ENCODE results near the gene KEAP1. TPM values are rescaled to one million over a fixed set of nuclear protein-coding genes. Genes with fewer than 3 reads are reported as not detected.
"Not testable (repeated sequence)": the region's sequence is repeated elsewhere in the genome, so short reads cannot be mapped to it uniquely, and the experiment has no call there.

The KEAP1 gene
- polyA plus RNA-seq, 12 donors, result 30.3 to 85.6 (median 66.2) TPM; not detected in 1

- DNase-seq, result no peak
Observed at GRCh38 chr19:10533646-10534386, 30.7 kb upstream of the KEAP1 start.

DNA sequence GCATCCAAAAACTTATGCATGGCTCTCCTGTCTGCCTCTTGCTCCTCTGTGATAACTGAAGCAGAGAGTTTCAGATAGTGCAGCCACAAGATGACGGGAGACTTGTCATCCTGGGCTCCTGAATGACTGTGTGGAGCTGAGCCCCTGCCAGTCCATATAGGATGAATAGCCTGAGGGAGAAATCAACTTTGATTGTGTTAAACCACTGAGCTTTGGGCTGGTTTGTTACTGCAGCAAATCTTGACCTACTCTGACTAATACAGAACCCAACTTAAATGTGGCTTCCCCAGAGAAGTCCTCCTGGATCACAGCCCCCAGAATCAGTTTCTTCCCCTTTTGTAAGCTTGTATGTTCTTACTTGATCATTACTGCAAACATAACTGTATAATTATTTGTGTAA, 29.3 kb upstream of the KEAP1 start:
- no peak for DNase-seq

GRCh38 chr19:10526887-10527286, 23.7 kb upstream of the KEAP1 start:
- not testable (repeated sequence) for DNase-seq

GRCh38 chr19:10525636-10526035, 22.5 kb upstream of the KEAP1 start:
- DNase-seq, result no peak

DNA sequence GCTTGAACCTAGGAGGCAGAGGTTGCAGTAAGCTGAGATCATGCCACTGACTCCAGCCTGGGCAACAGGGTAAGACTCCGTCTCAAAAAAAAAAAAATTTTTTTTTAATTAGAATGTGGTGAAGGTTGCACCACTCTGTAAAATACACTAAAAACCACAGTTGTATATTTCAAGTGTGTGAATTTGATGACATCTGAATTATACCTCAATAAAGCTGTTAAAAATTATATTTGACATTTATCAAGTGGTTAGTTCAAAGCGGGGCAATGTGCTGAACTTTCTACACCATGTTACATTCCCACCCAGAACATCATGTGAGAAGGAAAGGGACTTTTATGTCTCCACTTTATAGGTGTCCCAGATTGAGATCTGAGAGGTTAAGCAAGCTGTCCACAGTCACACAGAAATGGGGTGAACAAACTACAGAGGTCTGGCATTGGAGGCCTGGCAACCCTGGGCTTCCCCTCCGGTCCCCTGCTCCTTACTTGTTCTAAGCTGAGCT, 20.0 kb upstream of the KEAP1 start:
- DNase-seq, result no peak

- no peak for DNase-seq
Observed at GRCh38 chr19:10521461-10522171, 18.5 kb upstream of the KEAP1 start.

GRCh38 chr19:10520652-10521318, 17.6 kb upstream of the KEAP1 start:
- DNase-seq, result no peak

DNA sequence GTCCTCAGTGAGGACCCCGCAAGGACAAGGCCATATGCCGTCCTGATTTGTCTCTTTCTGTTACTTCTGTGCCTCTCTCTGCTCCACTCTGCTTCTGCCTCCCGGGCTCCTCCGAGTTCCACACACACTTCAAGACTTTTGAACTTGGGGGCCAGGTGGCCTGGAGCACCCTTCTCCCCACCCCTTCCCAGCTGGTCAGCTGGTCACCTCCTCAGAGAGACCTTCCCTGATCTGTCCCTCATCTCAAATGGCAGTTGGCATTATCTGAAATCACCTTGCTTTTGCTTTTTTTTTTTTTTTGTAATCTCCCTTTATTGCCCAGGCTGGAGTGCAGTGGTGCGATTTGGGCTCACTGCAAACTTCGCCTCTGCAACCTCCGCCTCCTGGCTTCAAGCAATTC, 16.3 kb upstream of the KEAP1 start:
- no peak for DNase-seq

DNA sequence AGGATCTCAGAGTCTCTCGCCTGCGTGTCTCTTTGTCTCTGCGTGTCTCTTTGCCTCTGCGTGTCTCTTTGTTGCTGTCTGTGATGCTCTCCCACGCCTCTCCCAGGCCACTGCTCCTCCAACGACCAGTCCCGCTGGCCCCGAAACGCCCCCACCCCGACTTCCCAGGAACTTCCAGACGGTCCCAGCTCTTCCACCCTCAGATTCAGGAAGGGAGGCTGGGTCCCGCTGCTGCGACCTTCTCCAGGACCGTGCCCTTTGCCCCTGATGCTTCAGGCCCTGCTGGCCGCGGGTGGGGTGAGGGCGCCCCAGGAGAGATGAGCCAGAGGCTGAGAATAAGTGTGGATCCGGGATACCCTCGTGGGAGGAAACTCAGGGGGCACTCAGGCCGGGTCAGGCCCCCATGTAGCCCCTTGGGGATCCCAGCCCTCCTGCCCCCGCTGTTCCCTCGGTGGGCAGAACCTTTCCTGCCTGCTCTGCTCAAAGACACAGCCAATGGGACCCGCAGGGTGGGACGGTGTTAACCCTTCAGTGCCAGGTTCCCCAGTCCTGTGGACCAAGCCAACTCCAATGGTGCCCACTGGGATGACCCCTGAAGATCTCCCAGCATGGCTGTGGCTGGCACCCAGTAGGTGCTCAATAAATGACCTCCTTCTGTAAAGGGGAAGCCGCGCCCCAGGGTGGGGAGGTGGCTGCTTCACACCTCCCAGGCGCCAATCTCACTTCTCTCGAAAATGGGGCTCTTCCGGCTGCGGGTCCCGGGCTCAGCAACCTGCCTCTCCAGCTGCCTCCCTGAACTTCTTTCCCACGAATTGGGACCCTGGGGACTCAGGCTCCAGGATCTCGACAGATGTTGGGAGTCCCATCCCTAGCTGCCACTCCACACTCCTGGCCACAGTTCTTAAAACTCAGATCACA, 15.5 kb upstream of the KEAP1 start:
- no peak for DNase-seq

DNA sequence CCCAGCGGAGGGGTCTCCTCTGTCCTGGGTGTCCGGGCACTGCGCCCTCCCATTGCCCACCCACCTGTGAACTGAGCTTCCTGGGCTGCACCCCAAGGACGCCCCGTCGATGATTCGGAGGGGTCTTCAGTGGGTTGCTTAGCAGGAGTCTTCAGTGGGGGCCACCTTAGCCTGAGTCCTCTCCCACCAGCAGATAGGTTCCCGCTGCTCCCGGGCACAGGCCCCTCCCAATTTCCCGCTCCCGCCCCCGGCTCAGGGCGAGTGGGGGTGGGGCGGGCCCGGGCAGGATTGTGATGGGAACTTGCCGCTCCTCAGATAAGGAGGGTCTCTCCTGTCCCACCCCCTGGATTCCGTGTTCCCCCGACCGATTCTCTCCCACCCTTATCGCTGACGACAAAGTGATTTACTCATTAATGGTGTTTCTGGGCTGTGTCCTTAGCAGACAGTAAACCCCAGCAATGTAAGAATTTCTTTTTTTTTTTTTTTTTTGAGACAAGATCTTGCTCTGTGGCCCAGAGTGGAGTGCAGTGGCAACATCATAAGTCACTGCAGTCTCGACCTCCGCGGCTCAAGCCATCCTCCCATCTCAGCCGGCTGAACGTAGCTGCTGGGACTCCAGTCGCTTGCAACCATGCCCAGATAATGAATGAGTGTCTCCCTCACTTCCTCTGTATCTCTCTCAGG, 14.7 kb upstream of the KEAP1 start:
- no peak for DNase-seq

DNA sequence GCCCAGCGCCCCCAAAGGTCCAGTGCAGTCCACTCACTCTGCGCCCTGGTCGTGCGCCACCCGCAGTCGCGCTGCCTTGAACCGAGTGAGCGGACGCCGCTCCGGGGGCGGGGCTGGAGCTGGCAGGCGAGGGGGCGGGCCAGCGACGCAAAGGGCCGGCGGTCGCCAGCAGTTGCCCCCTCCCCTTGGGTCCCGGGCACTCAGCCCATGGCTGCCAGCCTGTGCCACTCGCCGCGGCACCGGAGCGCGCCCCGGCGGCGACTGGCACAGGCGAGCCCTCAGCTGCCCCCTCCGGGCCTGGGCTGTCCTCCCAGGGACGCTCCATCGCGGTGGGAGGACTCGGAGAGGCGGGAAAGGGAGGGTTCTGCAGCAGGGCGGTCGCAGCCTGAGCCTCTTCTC, 14.2 kb upstream of the KEAP1 start, which contains the start of gene S1PR5:
Gene S1PR5 (minus strand): TSS at position 87 of the 399 bp plus-strand sequence. CDS start 2,436 bp downstream, outside the sequence.
- DNase-seq, result no peak

DNA sequence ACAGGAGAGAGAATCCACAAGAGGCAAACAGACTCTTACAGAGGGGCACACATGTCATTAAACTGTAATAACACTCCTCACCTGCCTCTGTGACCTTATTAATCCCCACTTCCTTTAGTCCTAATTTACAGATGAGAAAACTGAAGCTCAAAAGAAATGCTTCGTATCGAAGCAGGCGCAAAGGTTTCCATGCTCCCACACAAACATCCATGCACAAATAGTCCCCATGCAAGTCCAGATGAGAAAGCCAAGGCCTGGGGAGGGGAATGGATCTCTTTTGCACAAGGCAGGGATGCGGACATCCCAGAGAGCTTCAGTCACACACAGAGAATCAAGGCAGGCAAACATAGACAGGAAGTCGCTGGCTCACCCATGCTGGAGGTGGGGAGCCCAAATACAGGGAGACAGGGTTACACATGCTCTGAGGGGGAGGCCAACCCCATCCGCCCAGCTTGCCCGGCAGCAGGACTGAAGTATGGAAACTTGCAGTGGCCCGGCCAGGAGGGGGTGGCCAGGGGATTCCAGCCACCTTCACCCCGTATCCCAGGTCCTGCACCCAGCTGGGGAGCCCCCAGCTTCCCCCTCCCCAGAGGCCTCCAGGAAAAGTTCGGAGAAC, 13.6 kb upstream of the KEAP1 start:
- DNase-seq, result no peak

DNA sequence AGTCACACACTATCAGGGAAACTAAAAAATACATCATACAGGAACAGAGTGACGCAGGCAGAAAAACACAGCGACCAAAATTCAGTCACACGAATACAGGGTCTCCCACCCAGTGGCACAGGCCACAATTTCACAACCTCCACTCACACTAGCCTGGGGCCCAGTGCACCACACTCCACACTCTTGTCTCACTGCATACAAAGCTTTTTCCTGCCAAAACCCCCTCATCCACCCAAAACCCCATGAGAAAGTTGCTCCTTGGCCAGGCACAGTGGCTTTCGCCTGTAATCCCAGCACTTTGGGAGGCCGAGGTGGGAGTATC, 12.9 kb upstream of the KEAP1 start:
- DNase-seq, result no peak

- no peak for DNase-seq
Observed at GRCh38 chr19:10514211-10515145, 11.3 kb upstream of the KEAP1 start.

GRCh38 chr19:10513223-10513622, 10.1 kb upstream of the KEAP1 start:
- no peak for DNase-seq

- no peak for DNase-seq
Observed at GRCh38 chr19:10510301-10510802, 7.2 kb upstream of the KEAP1 start.

DNA sequence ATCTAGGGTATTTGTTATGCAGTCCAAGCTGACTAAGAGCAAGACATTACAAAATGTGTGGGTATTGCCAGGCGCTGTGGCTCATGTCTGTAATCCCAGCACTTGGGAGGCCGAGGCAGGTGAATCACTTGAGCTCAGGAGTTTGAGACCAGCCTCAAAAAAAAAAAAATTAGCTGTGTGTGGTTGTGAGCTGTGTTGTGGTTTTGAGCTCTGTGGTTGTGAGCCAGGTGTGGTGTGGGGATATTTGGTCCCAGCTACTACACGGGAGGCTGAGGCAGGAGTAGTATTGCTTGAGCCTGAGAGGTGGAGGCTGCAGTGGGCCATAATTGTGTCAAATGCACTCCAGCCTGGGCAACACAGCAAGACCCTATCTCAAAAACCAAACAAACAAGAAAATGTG, 5.6 kb upstream of the KEAP1 start:
- DNase-seq, result no peak

DNA sequence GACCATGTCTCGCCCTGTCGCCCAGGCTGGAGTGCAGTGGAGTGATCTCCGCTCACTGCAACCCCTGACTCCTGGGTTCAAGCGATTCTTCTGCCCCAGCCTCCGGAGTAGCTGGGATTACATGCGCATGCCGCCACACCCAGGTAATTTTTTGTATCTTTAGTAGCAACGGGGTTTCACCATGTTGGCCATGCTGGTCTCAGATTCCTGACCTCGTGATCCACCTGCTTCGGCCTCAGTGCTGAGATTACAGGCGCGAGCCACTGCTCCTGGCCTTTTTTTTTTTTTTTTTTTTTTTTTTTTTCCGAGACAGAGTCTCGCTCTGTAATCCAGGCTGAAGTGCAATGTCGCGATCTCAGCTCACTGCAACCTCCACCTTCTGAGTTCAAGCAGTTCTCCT, 4.9 kb upstream of the KEAP1 start:
- no peak for DNase-seq

- peak; percentile 48 for DNase-seq
Observed at GRCh38 chr19:10505583-10506229, 2.5 kb upstream of the KEAP1 start.

Measured in muscle of arm (tissue), 12 donors.